ENCODE data around the gene C22orf42.

- TF ChIP-seq CTCF (conservative IDR thresholded peaks at IDR 0.05; ENCODE audit: low read depth, low read length) (no peak), EZH2 (IDR thresholded peaks at IDR 0.05; ENCODE audit: borderline replicate concordance, low read depth, low read length, poor library complexity, severe bottlenecking) (no peak)
Measured at GRCh38 chr22:32165681-32166080, 6.6 kb upstream of the C22orf42 start.
